Natural killer cell (primary cell): ENCODE measurements around the gene PRPF6. TPM values are rescaled to one million over a fixed set of nuclear protein-coding genes. Genes with fewer than 3 reads are reported as not detected.

ENCODE experiments used
- ATAC-seq, 3 donors: fragments of 150-1000 bp in 2 of 3; fragments of 200-7000 bp in 1 of 3; cut with Tn5 transposase; 1 replicate in 1 of 3; 2 replicates in 2 of 3; pipeline ENCODE4 v1.10.0; 2021; ENCODE audit warnings: mild to moderate bottlenecking in 2 of 3, moderate library complexity in 2 of 3
- DNase-seq, 2 donors: peaks; one replicate each; pipeline versions ENCODE4 v3.0.0 to v3.0.0-alpha.2; 2013 to 2021; ENCODE audit warnings: mixed read lengths in 1 of 2
- H3K27ac ChIP-seq: one replicate; pipeline ENCODE4 v1.5.1; 2013; ENCODE audit warnings: mild to moderate bottlenecking, low read length
- H3K27me3 ChIP-seq: one replicate; pipeline ENCODE4 v1.6.1; 2013; ENCODE audit warnings: low read length; ENCODE audit not compliant: control insufficient read depth, insufficient read depth
- H3K36me3 ChIP-seq: one replicate; pipeline ENCODE4 v1.6.1; 2013; ENCODE audit warnings: low read length; ENCODE audit not compliant: control insufficient read depth, insufficient read depth
- H3K4me1 ChIP-seq: one replicate; pipeline ENCODE4 v1.6.1; 2013; ENCODE audit warnings: low read length; ENCODE audit not compliant: control insufficient read depth, insufficient read depth
- H3K4me3 ChIP-seq: one replicate; pipeline ENCODE4 v1.5.1; 2013; ENCODE audit warnings: low read length
- H3K9me3 ChIP-seq: one replicate; pipeline ENCODE4 v1.6.1; 2013; ENCODE audit warnings: low read length; ENCODE audit not compliant: control insufficient read depth, insufficient read depth
- H3K27ac Mint-ChIP-seq, 2 donors: one replicate each; pipeline ENCODE4 v1.8.0; 2022; ENCODE audit warnings: mild to moderate bottlenecking in 2 of 2, mixed read lengths in 2 of 2, moderate library complexity in 1 of 2
- H3K27me3 Mint-ChIP-seq, 2 donors: one replicate each; pipeline ENCODE4 v1.8.0; 2022; ENCODE audit warnings: low read depth in 2 of 2, mixed read lengths in 2 of 2
- H3K36me3 Mint-ChIP-seq: one replicate; pipeline ENCODE4 v1.8.0; 2022; ENCODE audit warnings: mixed read lengths
- H3K4me1 Mint-ChIP-seq, 2 donors: one replicate each; pipeline ENCODE4 v1.8.0; 2022; ENCODE audit warnings: mixed read lengths in 2 of 2
- H3K4me3 Mint-ChIP-seq: one replicate; pipeline ENCODE4 v1.8.0; 2022; ENCODE audit warnings: mild to moderate bottlenecking, moderate library complexity, mixed read lengths
- H3K9me3 Mint-ChIP-seq, 2 donors: one replicate each; pipeline ENCODE4 v1.8.0; 2022; ENCODE audit warnings: mixed read lengths in 2 of 2
- CTCF ChIP-seq: fragments of 200-600 bp; IDR thresholded peaks from one replicate; pipeline ENCODE4 v1.8.0; 2022; ENCODE audit warnings: antibody characterized with exemption
- whole genome bisulfite sequencing: methylation state at CpG from one replicate; pipeline ENCODE4 v1.1.7; 2013; ENCODE audit warnings: missing lambda C conversion rate; ENCODE audit not compliant: insufficient coverage; 5-methylcytosine and 5-hydroxymethylcytosine counted together
- intact Hi-C: fragments of 100-400 bp; cut with micrococcal nuclease; formaldehyde crosslinking; loops from one replicate; pipeline ENCODE4 v1.14.2; 2022
- total RNA-seq, 4 donors: library from RNA; stranded (reverse); fragments of 120-200 nt in 1 of 4; gene quantifications; one replicate each; pipeline versions ENCODE4 v1.2.3 to v1.2.4, GENCODE V29; 2013 to 2022

PRPF6 gene
- total RNA-seq, 3 donors from 2014 or later (not counting 1 experiment from before 2014, with no cell fraction given), result 52.7 to 63.0 (median 55.0) TPM

GRCh38 chr20:64035066-64035932 lies 54.4 kb downstream of the PRPF6 start:
- Mint-ChIP-seq H3K4me1 (peaks cover 5 to 11% of the 10 kb centered on the region in 2 donors), H3K9me3 (no peaks in the 10 kb centered on the region), H3K36me3 (no peaks in the 10 kb centered on the region), H3K27ac (no peak overlapping the region), H3K27me3 (peaks cover 7 to 13% of the 10 kb centered on the region in 2 donors), H3K4me3 (no peak overlapping the region)
- 62% methylated on average over 17 of the region's 17 CpGs for WGBS
- H3K4me3 ChIP-seq, result no peak overlapping the region
- TF ChIP-seq CTCF, result no peak
- peaks cover 54% of the 10 kb centered on the region for H3K4me1 ChIP-seq
- H3K27ac ChIP-seq, result no peak overlapping the region
- intact Hi-C loops, result loop anchor here (5.0 kb wide), 1 partner anchor 123 kb away; no protein-coding TSS in a partner anchor
- peaks cover 28% of the 10 kb centered on the region for H3K27me3 ChIP-seq
- no peaks in the 10 kb centered on the region for H3K9me3 ChIP-seq
- DNase-seq, result peak in 1 of 2 donors; percentile 67
- H3K36me3 ChIP-seq, result peaks cover 27% of the 10 kb centered on the region
- no peak for ATAC-seq

GRCh38 chr20:64035933-64036345 lies 55.0 kb downstream of the PRPF6 start, which contains the start of gene C20orf204:
Gene C20orf204, plus strand, starts transcription at chr20:64036182. Its CDS starts 142 bp downstream, at chr20:64036324.
- Mint-ChIP-seq H3K4me3 (no peak within 1 kb of the TSS), H3K9me3 (no peaks in the 10 kb centered on the region), H3K36me3 (no peaks in the 10 kb centered on the region), H3K4me1 (peaks cover 5 to 11% of the 10 kb centered on the region in 2 donors), H3K27me3 (peaks cover 7 to 15% of the 10 kb centered on the region in 2 donors), H3K27ac (no peak within 1 kb of the TSS)
- TF ChIP-seq CTCF, result no peak
- Histone ChIP-seq H3K9me3 (no peaks in the 10 kb centered on the region), H3K4me1 (peaks cover 58% of the 10 kb centered on the region), H3K27ac (no peak within 1 kb of the TSS), H3K27me3 (peaks cover 31% of the 10 kb centered on the region), H3K4me3 (no peak within 1 kb of the TSS), H3K36me3 (peaks cover 20% of the 10 kb centered on the region)
- ATAC-seq, result no peak
- no peak for DNase-seq
- 93% methylated on average over 9 of the region's 10 CpGs for WGBS
- intact Hi-C loops, result loop anchor here (5.0 kb wide), 1 partner anchor 124 kb away; no protein-coding TSS in a partner anchor

GRCh38 chr20:64036346-64037198 lies 55.6 kb downstream of the PRPF6 start:
- peaks cover 33% of the 10 kb centered on the region for H3K27me3 ChIP-seq
- WGBS, result 69% methylated on average over 17 of the region's 17 CpGs
- TF ChIP-seq CTCF, result no peak
- Mint-ChIP-seq H3K36me3 (no peaks in the 10 kb centered on the region), H3K4me1 (peaks cover 5 to 11% of the 10 kb centered on the region in 2 donors), H3K4me3 (no peak overlapping the region), H3K27me3 (peaks cover 7 to 17% of the 10 kb centered on the region in 2 donors), H3K9me3 (no peaks in the 10 kb centered on the region), H3K27ac (no peak overlapping the region)
- peaks cover 64% of the 10 kb centered on the region for H3K4me1 ChIP-seq
- no peak for DNase-seq
- no peak overlapping the region for H3K27ac ChIP-seq
- peaks cover 17% of the 10 kb centered on the region for H3K36me3 ChIP-seq
- intact Hi-C loops, result loop anchor here (5.0 kb wide), 1 partner anchor 124 kb away; no protein-coding TSS in a partner anchor
- no peak overlapping the region for H3K4me3 ChIP-seq
- ATAC-seq, result no peak
- H3K9me3 ChIP-seq, result no peaks in the 10 kb centered on the region
